Measurements from ENCODE around the gene PRIMPOL.

PRIMPOL gene

DNA sequence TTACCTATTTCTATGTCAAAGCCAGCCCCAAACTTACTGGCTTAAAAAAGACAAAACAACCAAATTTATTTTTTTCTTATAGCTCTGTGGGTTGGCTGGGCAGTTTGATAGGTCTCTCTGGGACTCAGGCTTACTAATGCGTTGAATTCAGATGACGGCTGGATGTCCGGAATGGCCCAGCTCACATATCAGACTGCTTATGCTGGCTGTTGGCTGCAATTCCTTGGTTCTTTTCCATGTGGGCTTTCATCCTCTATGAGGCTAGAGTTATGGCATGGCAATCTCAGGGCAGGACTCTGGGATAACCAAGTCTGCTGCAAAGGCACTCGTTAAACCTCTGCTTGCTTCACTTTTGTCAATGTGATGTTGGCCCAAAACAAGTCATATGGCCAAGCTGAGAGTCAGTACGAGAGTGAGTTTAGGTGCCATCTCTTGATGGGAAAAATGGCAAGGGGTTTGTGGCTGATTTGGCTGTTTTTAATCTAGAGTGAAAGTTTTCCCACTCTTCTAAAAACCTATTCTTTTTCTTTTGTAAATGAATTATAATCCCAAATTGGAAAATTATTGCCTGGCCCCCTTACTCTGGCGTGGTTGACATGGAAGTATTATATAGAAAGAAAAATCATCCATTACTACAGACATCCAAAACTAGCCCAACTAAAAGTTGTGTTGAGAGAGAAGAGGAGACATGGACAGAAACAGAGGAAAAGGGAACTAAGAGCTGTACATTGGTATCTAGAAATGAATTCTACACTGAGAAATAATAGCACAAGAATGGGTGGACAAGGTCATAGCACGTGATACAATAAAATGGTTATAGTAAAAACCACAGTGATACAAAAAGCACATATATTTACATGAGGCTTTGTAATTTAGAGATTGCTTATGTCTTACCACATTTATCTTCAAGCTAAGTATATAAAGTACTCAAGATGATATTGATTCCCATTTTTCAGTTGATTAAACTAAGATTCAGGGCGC lies 6.6 kb downstream of the PRIMPOL start:
- TF ChIP-seq GATA2 (IDR thresholded peaks at IDR 0.05; ENCODE audit: low read depth, low read length) = no peak

DNA sequence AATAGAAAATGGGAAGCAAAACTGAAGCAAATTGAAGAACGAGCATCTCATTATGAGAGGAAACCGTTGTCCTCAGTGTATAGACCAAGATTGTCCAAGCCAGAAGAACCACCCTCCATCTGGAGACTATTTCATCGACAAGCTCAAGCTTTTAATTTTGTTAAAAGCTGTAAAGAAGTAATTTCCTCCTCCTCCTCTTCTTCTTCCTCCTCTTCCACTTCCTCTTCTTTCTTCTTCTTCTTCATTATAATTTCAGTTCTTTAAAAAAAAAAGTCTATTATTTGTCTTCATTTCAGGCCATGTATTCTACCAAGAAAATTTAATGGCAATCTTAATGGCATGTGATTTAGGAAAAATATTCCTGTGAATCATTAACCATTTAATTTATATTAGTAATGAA lies 7.6 kb downstream of the PRIMPOL start:
- no peak for TF ChIP-seq GATA2 (IDR thresholded peaks at IDR 0.05; ENCODE audit: low read depth, low read length)
- TF ChIP-seq GATA3 (IDR thresholded peaks at IDR 0.05; ENCODE audit: low read depth, low read length) = no peak

DNA sequence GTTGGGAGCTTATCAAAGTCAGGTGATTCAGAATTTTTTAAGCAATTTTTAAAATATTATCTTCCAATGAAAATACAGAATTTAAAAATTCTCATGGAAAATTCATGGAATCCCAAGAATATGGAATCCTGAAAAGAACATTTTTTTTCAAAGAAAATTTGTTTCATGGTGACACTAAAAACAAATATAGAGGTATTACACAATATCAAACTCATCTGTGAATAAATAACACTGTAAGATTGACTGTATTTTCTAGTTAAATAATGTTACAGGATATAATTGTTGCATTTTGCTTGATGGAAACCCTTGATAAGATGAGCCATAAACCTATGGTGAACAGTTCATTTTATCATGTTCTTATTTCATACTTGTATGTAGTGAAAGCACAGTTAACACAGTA lies 11.4 kb downstream of the PRIMPOL start:
- TF ChIP-seq GATA2 (IDR thresholded peaks at IDR 0.05; ENCODE audit: low read depth, low read length) = no peak
- no peak for TF ChIP-seq GATA3 (IDR thresholded peaks at IDR 0.05; ENCODE audit: low read depth, low read length)

DNA sequence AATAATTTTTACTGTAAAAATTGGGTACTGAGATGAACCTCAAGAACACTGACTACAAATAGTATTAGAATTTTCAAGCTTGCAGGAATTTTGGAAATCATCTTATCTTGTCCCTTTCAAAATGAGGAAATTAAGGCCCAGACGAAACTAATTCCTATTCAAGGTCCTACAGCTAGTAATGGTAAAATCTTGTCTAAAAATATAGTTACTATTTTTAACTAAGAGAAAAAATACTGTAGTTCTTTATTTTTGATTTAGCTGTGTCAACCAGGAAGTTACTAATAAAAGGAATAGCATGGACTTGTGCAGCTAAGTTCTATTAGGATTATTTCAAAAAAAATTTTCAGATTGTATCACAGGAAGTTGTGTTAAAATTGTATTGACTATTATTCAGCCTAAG lies 12.7 kb downstream of the PRIMPOL start:
- TF ChIP-seq GATA3 (IDR thresholded peaks at IDR 0.05; ENCODE audit: low read depth, low read length) = no peak
- TF ChIP-seq GATA2 (IDR thresholded peaks at IDR 0.05; ENCODE audit: low read depth, low read length) = no peak

DNA sequence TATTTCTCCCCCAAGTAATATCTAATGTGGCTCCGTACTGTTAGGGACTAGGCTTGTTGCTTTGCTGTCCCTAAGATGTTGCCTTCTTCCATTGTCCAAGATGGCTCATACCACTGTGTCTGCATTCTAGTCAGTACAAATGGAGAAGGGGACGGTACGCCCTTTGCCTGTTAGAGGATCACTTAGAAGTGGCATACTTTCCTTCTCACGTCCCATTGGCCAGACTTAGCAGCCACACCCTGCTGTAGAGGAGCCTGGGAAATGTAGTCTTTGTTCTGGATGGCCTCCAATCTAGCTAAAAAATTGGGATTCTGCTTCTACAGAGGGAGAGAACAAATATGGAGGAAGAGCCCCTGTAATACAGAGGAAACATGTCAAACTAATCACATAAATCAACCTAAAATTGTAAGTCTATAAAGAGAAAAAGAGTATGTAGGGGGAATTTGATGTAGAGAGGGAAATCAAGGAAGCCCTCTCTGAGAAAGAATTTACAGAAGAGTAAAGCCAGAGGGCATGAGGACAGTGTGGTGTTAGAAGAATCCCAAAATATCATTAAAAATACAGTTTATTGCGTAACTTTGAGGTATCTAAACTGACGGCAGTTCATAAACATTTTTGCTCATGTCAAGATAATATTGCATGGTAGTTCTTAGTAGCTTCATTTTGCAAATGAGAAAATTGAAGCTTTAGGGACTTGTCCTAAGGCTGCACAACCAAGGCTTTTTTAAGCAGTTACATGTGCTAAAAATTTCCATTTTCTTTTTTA lies 15.1 kb downstream of the PRIMPOL start:
- no peak for TF ChIP-seq GATA2 (IDR thresholded peaks at IDR 0.05; ENCODE audit: low read depth, low read length)
- TF ChIP-seq GATA3 (IDR thresholded peaks at IDR 0.05; ENCODE audit: low read depth, low read length) = no peak

DNA sequence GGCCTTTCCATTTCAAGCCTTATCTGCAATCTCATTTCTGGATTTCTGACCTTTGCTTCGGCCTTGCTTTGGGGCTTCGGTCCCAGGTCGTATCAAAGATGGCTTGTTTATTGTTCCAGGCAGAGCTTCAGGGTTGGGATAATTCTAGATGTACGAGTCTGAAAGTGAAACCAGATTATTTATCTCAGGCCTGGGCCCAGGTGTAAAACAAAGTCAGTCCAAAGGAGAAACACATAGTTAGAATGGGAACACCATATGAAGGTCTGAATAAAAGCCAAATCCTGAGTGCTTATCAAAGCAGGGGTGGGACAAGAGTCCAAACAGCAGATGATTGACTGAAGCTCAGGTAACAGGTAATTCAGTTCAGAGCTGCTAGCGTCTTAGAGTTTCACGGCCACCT lies 17.1 kb downstream of the PRIMPOL start:
- TF ChIP-seq GATA2 (IDR thresholded peaks at IDR 0.05; ENCODE audit: low read depth, low read length) (no peak), GATA3 (IDR thresholded peaks at IDR 0.05; ENCODE audit: low read depth, low read length) (no peak)

DNA sequence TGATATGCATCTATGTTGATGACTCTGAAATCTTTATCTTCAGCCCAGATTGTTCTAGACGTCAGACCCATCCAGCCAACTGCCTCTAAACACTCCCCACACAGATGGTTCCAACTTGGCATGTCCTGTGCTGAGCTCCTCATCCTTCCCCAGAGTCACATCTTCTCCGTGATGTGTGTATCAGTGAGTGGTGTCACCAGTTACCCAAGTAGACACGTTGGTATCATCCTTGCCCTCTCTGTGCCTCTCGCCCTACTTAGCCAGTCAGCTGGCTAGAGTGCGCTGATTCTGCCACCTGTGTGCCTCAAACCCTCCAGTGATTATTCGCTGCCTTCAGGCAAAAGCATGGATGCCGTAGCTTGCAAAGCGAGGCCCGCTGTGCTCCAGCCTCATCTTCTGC lies 18.6 kb downstream of the PRIMPOL start:
- TF ChIP-seq GATA3 (IDR thresholded peaks at IDR 0.05; ENCODE audit: low read depth, low read length) (no peak), GATA2 (IDR thresholded peaks at IDR 0.05; ENCODE audit: low read depth, low read length) (no peak)

DNA sequence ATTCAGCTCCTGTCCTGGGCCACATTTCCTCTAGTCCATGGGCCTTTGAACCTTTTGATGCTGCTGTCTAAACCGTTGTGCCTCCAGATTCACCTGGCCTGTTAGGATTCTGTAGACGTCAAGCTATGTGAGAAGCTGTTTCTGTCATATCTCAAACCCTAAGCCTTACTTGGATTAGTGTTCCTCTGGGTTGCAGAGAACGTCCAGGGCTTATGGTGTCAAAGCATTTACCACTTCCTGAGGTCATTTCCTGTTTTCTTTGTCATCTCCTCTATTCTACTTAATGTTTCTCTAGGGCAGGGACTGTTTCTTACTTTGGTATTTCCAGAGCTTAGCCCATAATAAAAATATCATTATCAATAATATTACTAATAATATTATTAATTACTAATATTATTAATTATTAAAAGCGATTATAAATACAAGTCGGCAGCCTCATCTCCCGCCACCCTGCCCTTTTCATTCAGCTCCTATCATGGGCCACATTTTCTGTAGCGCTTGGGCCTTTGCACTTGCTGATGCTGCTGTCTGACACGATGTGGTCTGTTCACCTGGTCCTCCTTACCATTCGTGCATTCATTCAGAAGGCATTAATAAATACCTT lies 19.1 kb downstream of the PRIMPOL start:
- TF ChIP-seq GATA3 (IDR thresholded peaks at IDR 0.05; ENCODE audit: low read depth, low read length) = no peak
- no peak for TF ChIP-seq GATA2 (IDR thresholded peaks at IDR 0.05; ENCODE audit: low read depth, low read length)

DNA sequence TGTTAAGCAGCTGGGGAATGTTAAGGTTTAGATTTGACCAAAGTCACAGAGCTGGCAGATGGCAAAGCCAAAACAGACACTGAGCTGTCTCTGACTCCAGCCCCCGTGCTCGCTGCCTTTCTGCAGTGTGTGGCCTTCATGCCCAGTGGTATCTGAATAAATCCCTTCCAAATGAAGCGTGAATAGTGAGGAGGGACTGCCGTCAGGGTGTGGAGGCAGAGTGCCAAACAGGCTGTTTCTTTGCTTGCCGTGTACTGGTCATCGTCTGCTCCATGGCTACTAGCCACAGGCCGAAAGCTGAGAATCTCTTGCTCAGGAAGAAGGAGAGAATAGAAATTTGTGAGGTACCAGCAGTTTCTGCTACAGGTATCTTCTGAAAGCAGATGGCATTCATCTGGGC lies 19.7 kb downstream of the PRIMPOL start:
- no peak for TF ChIP-seq GATA3 (IDR thresholded peaks at IDR 0.05; ENCODE audit: low read depth, low read length)
- no peak for TF ChIP-seq GATA2 (IDR thresholded peaks at IDR 0.05; ENCODE audit: low read depth, low read length)

DNA sequence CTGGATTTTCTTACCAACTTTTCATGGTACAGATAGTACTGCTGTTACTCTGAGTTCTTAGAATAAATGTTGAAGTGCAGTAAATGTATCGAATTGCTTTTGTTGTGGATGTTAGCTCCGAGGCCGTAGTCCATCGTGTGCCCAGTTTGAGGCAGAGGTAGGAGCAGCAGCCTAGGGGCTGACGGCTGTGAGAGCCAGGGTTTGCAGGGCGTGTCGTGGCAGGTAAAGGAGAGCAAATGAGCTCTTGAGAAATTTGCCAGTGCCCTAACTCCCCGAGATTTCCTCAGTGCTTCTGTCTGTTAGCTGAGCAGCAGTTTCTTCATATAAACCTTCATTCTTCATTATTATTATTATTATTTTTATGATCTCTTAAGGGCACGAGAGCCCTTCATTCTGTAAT lies 21.6 kb downstream of the PRIMPOL start:
- TF ChIP-seq GATA2 (IDR thresholded peaks at IDR 0.05; ENCODE audit: low read depth, low read length) (no peak), GATA3 (IDR thresholded peaks at IDR 0.05; ENCODE audit: low read depth, low read length) (no peak)

DNA sequence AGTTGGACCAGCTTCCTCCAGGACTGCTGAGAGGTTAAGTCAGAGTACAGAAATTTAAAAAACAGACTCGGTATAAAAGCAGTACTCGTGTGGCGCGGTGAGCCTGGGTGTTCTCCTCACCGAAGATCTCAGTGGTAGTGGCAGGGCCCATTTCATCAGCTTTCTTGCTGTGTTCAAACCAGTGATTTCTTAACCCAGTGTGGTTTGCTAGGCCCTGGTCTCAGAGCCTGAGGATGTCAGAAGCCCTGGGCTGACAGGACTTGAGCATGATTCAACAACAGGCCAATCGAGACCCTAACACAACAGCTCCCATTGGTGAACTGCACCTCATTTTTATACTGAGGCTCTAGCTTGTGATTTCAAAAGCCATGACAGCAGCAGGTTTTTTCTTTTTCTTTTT lies 23.2 kb downstream of the PRIMPOL start:
- TF ChIP-seq GATA2 (IDR thresholded peaks at IDR 0.05; ENCODE audit: low read depth, low read length) = no peak
- no peak for TF ChIP-seq GATA3 (IDR thresholded peaks at IDR 0.05; ENCODE audit: low read depth, low read length)

DNA sequence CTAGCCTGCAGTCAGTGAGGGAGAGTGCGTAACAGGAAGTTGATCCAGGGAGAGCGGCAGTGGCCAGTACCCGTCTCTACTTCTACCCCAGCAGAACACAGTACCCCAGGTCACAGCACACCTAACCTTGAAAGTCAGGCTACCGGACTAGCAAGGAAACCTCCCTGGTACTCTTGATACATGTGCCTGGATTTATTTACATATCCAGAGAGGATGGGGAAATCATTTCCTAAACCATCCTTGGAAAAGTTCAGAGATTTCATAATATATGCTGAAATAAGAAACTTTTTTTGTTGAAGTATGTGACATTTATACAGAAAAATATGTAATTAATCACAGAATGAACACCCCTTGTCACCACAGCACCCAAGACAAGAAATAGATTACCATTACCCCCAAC lies 24.5 kb downstream of the PRIMPOL start:
- TF ChIP-seq GATA2 (IDR thresholded peaks at IDR 0.05; ENCODE audit: low read depth, low read length) (no peak), GATA3 (IDR thresholded peaks at IDR 0.05; ENCODE audit: low read depth, low read length) (no peak)

DNA sequence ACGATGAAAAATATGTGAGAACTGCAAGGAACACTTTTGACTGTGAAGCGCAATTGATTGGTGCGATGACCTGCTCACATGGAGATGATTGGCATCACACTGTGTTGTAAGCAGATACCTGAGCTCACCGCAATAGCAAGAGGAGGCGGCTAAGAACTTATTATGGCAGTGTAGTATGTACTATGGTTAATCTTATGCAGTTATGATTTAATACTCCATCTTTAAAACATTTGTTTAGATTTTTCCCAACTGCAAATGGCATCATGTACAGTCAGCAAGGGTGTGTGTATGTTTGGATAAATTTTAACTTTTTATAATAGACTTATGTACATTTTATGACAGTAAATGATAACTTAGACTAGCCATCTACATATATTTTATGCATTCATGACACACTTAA lies 25.5 kb downstream of the PRIMPOL start:
- no peak for TF ChIP-seq GATA2 (IDR thresholded peaks at IDR 0.05; ENCODE audit: low read depth, low read length)
- no peak for TF ChIP-seq GATA3 (IDR thresholded peaks at IDR 0.05; ENCODE audit: low read depth, low read length)

DNA sequence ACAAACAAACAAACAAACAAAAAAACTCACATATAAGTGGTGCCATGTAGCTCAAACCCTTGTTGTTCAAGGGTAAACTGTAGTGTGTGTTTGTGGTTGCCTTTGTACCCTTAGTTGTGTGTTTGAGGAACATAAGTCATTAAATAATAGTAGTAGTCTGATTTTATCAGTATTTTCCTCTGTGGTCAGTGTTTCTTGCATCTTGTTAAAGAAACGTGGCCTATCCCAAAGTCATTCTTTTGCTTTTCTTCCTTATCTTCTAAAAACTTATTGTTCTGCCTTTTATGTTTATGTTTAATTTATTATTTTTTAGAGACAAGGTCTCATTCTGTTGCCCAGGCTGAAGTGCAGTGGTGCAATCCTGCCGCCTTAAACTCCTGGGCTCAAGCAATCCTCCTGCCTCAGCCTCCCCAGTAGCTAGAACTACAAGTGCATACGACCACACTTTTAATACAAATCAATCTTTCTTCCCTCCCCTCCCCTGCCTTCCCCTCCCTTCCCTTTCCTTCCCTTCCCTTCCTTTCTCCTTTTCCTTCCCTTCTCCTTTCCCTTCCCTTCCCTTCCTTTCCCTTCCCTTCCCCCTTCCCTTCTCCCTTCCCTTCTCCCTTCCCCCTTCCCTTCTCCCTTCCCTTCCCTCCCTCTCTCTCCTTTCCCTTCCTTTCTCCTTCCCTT lies 26.4 kb downstream of the PRIMPOL start:
- TF ChIP-seq GATA2 (IDR thresholded peaks at IDR 0.05; ENCODE audit: low read depth, low read length) = no peak
- no peak for TF ChIP-seq GATA3 (IDR thresholded peaks at IDR 0.05; ENCODE audit: low read depth, low read length)
